Vagina (tissue), 2 donors: ENCODE measurements around the gene EGR2. TPM values are rescaled to one million over a fixed set of nuclear protein-coding genes. Genes with fewer than 3 reads are reported as not detected.
"Not testable (repeated sequence)": the region's sequence is repeated elsewhere in the genome, so short reads cannot be mapped to it uniquely, and the experiment has no call there.

Experiments
- DNase-seq, 2 donors: peaks; one replicate each; pipeline ENCODE4 v3.0.0-alpha.2; 2017; ENCODE audit errors: extremely low spot score in 2 of 2
- H3K27ac ChIP-seq: fragments of 200-600 bp; sonication (generic); one replicate; pipeline ENCODE4 v1.5.1; 2019
- H3K27me3 ChIP-seq: fragments of 200-600 bp; sonication (generic); one replicate; pipeline ENCODE4 v1.5.1; 2019
- H3K36me3 ChIP-seq, 2 donors: fragments of 200-600 bp; sonication (generic); one replicate each; pipeline ENCODE4 v1.5.1; 2017 to 2019
- H3K4me1 ChIP-seq: fragments of 200-600 bp; sonication (generic); one replicate; pipeline ENCODE4 v1.5.1; 2019
- H3K4me3 ChIP-seq, 2 donors: fragments of 200-600 bp; sonication (generic); 1 replicate in 1 of 2; 2 replicates in 1 of 2; pipeline ENCODE4 v1.5.1; 2016 to 2019
- H3K9me3 ChIP-seq: fragments of 200-600 bp; sonication (generic); one replicate; pipeline ENCODE4 v1.5.1; 2019
- POLR2A ChIP-seq, 2 donors: fragments of 450-650 bp; IDR thresholded peaks; one replicate each; pipeline ENCODE4 v1.6.1; 2017; ENCODE audit warnings: antibody characterized with exemption in 2 of 2, mild to moderate bottlenecking in 2 of 2, moderate library complexity in 2 of 2
- POLR2AphosphoS5 ChIP-seq, 2 donors: sonication (generic); formaldehyde crosslinking; IDR thresholded peaks; one replicate each; pipeline ENCODE4 v1.9.0; 2017; ENCODE audit warnings: antibody characterized with exemption in 2 of 2, mild to moderate bottlenecking in 2 of 2, low read depth in 1 of 2; ENCODE audit not compliant: insufficient read depth in 1 of 2
- intact Hi-C: fragments of 100-400 bp; cut with DNase I; formaldehyde crosslinking; loops from one replicate; pipeline ENCODE4 v1.15.1; 2023
- total RNA-seq: library from RNA; depleted of rRNA; stranded (reverse); fragments of >200 nt; gene quantifications from one replicate; pipeline ENCODE4 v1.2.3, GENCODE V29; 2016
- TF ChIP-seq, protein P1 (sequence below), 3 experiments: fragments of 450-650 bp in 2 of 3; fragments of 200-600 bp in 1 of 3; sonication (generic) in 1 of 3; IDR thresholded peaks; one replicate each; pipeline ENCODE4 v1.5.1; 2017 to 2019; ENCODE audit warnings: antibody characterized with exemption in 3 of 3, mild to moderate bottlenecking in 2 of 3, moderate library complexity in 2 of 3

Gene EGR2
- total RNA-seq, 1 donor from 2014 or later, result 3.2 TPM

DNA sequence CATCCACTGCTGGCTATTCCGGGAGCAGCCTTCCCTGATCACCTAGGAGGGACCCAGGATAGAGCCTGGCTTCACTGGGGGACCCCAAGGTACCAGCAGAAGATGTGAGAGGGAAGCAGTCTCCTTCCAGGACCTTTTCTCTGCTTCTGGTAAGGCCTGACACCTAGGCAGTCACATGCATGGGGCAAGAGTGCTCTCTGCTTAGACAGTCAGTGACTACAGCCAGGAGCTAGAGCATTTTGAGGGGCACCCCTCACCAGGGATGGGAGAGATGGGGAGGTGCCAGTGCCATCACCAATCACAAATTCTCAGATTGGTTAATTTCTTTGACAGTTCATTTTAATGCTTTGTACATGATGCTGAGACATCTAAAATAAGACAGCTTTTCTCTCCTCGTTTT is 25.6 kb downstream of the EGR2 start:
- Histone ChIP-seq H3K9me3 (no peaks in the 10 kb centered on the region), H3K27ac (no peak overlapping the region), H3K36me3 (no peaks in the 10 kb centered on the region), H3K4me3 (no peak overlapping the region), H3K27me3 (no peaks in the 10 kb centered on the region), H3K4me1 (no peaks in the 10 kb centered on the region)
- intact Hi-C loops, result no loop called here
- DNase-seq, result no peak
- TF ChIP-seq, protein P1, sequence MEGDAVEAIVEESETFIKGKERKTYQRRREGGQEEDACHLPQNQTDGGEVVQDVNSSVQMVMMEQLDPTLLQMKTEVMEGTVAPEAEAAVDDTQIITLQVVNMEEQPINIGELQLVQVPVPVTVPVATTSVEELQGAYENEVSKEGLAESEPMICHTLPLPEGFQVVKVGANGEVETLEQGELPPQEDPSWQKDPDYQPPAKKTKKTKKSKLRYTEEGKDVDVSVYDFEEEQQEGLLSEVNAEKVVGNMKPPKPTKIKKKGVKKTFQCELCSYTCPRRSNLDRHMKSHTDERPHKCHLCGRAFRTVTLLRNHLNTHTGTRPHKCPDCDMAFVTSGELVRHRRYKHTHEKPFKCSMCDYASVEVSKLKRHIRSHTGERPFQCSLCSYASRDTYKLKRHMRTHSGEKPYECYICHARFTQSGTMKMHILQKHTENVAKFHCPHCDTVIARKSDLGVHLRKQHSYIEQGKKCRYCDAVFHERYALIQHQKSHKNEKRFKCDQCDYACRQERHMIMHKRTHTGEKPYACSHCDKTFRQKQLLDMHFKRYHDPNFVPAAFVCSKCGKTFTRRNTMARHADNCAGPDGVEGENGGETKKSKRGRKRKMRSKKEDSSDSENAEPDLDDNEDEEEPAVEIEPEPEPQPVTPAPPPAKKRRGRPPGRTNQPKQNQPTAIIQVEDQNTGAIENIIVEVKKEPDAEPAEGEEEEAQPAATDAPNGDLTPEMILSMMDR (IDR thresholded peaks at IDR 0.05), result no peak
- TF ChIP-seq POLR2AphosphoS5 (IDR thresholded peaks at IDR 0.05; ENCODE audit: insufficient read depth in 1 of 2, low read depth in 1 of 2) (no peak), POLR2A (IDR thresholded peaks at IDR 0.05) (no peak)

DNA sequence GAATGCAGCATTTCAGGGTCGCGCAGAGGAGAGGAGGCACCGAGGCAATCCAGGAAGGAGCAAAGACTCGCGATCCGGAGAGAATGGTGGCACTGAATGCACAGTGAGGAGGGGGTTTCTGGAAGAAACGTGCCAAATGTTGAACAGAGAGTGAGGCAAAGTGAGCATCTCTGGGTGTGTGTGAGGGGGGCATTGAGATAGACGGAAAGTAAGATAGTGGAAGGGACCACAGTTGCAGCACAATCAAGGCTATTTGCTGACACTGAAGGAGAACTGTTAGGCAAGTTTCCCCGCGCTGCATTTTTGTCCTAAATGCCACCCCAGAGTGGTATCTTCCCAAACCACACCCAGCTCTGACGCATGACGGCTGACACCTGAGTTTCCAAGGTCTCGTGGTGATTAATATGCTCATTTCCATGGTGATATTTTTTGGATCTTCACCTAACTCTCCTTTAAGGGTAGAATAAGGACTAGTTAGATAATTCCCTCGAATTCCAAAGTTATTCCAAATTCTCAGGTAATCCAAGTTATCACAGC is 26.1 kb downstream of the EGR2 start:
- intact Hi-C loops, result no loop called here
- Histone ChIP-seq H3K9me3 (no peaks in the 10 kb centered on the region), H3K27me3 (no peaks in the 10 kb centered on the region), H3K27ac (no peak overlapping the region), H3K36me3 (no peaks in the 10 kb centered on the region), H3K4me1 (no peaks in the 10 kb centered on the region), H3K4me3 (no peak overlapping the region)
- DNase-seq, result no peak
- no peak for TF ChIP-seq POLR2AphosphoS5 (IDR thresholded peaks at IDR 0.05; ENCODE audit: insufficient read depth in 1 of 2, low read depth in 1 of 2)
- no peak for TF ChIP-seq POLR2A (IDR thresholded peaks at IDR 0.05)
- TF ChIP-seq, protein P1 (IDR thresholded peaks at IDR 0.05), result no peak

DNA sequence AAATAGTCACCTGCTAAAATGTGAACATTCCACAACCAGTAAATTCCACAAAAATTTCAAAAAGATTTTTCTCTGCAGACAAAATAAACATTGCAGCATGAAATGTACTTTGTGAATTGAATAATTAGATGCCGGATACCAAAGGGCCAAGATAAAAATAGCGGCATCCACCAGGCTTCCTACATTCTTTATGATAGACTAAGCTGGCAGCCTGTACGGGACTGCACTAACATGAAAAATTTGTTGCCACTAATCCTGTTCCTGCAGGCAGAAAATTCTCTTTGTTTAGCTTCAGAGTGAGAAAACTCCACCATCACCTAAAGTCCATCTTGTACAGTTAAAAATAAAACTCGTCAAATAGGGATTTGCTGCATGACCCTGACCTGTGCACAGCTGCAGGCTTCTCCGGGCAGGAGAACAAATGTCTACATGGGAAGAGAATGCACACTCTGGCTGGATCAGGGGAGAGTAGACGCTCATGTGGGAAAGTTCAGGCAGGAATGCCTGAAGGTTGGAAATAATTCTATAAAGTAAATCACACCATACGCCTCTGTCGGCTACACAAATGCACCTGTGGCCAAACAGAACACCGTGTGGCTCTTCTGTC is 27.2 kb downstream of the EGR2 start:
- Histone ChIP-seq H3K9me3 (no peaks in the 10 kb centered on the region), H3K4me3 (no peak overlapping the region), H3K36me3 (no peaks in the 10 kb centered on the region), H3K27me3 (no peaks in the 10 kb centered on the region), H3K27ac (no peak overlapping the region), H3K4me1 (no peaks in the 10 kb centered on the region)
- intact Hi-C loops, result no loop called here
- TF ChIP-seq, protein P1 (IDR thresholded peaks at IDR 0.05), result no peak
- TF ChIP-seq POLR2A (IDR thresholded peaks at IDR 0.05) (no peak), POLR2AphosphoS5 (IDR thresholded peaks at IDR 0.05; ENCODE audit: insufficient read depth in 1 of 2, low read depth in 1 of 2) (no peak)
- DNase-seq, result no peak

DNA sequence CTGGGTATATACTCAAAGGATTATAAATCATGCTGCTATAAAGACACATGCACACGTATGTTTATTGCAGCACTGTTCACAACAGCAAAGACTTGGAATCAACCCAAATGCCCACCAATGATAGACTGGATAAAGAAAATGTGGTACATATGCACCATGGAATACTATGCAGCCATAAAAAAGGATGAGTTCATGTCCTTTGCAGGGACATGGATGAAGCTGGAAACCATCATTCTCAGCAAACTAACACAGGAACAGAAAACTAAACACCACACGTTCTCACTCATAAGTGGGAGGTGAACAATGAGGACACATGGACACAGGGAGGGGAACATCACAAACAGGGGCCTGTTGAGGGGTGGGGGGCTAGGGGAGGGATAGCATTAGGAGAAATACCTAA is 27.9 kb downstream of the EGR2 start:
- DNase-seq, intact Hi-C loops, H3K27ac ChIP-seq, H3K4me3 ChIP-seq, H3K9me3 ChIP-seq, H3K36me3 ChIP-seq, H3K27me3 ChIP-seq, H3K4me1 ChIP-seq: not testable (repeated sequence)

DNA sequence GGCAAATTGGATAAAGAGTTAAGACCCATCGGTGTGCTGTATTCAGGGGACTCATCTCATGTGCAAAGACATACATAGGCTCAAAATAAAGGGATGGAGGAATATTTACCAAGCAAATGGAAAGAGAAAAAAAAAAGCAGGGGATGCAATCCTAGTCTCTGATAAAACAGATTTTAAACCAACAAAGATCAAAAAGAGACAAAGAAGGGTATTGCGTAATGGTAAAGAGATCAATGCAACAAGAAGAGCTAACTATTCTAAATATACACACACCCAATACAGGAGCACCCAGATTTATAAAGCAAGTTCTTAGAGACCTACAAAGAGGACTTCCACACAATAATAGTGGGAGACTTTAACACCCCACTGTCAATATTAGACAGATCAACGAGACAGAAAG is 31.6 kb downstream of the EGR2 start:
- H3K9me3 ChIP-seq, intact Hi-C loops, H3K27me3 ChIP-seq, H3K27ac ChIP-seq, H3K36me3 ChIP-seq, DNase-seq, H3K4me3 ChIP-seq, H3K4me1 ChIP-seq: not testable (repeated sequence)

DNA sequence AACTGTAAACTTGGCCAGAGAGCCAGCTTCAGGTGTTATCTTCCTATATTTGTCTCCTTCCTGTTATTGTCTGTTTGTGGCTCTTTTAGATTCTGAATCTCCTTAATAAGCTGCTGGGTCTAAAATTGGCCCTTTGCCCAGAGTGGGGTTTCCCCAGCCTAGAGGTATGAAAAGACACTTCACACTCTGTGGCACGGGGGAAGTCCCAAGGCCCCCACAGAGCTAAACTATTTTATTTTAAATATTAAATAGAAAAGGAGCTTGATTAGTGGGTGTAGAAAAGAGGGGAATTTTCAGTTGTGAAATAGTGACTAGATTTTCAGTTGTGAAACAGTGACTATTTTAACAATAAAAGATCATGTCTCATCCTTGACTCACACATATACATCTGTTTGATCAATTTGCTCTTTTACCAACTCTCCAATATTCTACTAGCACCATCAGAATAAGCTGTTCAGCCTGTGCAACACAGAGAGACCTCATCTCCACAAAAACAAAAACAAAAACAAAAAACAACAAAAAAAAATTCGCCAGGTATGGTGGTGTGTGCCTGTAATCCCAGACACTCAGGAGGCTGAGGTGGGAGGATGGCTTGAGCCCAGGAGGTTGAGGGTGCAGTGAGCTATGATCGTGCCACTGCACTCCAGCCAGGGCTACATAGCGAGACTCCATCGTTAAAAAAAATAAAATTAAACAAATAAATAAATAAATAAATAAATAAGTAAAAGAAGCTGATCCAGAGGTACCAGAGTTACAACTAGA is 36.5 kb downstream of the EGR2 start:
- H3K4me1 ChIP-seq, result no peaks in the 10 kb centered on the region
- DNase-seq, result no peak
- H3K27ac ChIP-seq, result no peak overlapping the region
- H3K4me3 ChIP-seq, result no peak overlapping the region
- no peaks in the 10 kb centered on the region for H3K27me3 ChIP-seq
- no peaks in the 10 kb centered on the region for H3K9me3 ChIP-seq
- TF ChIP-seq, protein P1 (IDR thresholded peaks at IDR 0.05), result no peak
- TF ChIP-seq POLR2A (IDR thresholded peaks at IDR 0.05), result no peak
- no peak for TF ChIP-seq POLR2AphosphoS5 (IDR thresholded peaks at IDR 0.05; ENCODE audit: insufficient read depth in 1 of 2, low read depth in 1 of 2)
- intact Hi-C loops, result no loop called here
- H3K36me3 ChIP-seq, result no peaks in the 10 kb centered on the region
